ENCODE data around the gene CLOCK.

DNA sequence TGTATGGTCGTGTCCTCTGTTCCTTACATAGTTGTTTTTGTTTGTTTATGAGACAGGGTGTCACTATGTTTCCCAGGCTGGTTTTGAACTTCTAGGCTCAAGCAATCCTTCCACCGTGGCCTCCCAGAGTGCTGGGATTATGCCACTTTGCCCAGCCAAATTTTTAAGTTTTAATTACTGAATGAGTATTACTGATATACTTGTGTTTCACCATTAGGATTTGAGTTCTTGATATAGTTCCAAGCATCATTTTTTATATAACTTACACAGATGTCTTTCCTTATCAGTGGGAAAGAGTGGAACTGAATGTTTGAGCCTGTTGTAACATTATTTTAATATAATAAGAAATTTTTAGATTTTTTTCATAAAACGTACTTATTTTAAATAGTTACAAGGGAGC lies 130.5 kb downstream of the CLOCK start:
- TF ChIP-seq, protein P1, sequence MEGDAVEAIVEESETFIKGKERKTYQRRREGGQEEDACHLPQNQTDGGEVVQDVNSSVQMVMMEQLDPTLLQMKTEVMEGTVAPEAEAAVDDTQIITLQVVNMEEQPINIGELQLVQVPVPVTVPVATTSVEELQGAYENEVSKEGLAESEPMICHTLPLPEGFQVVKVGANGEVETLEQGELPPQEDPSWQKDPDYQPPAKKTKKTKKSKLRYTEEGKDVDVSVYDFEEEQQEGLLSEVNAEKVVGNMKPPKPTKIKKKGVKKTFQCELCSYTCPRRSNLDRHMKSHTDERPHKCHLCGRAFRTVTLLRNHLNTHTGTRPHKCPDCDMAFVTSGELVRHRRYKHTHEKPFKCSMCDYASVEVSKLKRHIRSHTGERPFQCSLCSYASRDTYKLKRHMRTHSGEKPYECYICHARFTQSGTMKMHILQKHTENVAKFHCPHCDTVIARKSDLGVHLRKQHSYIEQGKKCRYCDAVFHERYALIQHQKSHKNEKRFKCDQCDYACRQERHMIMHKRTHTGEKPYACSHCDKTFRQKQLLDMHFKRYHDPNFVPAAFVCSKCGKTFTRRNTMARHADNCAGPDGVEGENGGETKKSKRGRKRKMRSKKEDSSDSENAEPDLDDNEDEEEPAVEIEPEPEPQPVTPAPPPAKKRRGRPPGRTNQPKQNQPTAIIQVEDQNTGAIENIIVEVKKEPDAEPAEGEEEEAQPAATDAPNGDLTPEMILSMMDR (IDR thresholded peaks at IDR 0.05) = no peak
- no peak for TF ChIP-seq POLR2A (IDR thresholded peaks at IDR 0.05)

Measured in adrenal gland (tissue), 5 donors.